ENCODE measurements around the gene WIPF3.
A peak's percentile ranks its signal among the peaks of the same experiment; 100 is the strongest.

The WIPF3 gene

DNA sequence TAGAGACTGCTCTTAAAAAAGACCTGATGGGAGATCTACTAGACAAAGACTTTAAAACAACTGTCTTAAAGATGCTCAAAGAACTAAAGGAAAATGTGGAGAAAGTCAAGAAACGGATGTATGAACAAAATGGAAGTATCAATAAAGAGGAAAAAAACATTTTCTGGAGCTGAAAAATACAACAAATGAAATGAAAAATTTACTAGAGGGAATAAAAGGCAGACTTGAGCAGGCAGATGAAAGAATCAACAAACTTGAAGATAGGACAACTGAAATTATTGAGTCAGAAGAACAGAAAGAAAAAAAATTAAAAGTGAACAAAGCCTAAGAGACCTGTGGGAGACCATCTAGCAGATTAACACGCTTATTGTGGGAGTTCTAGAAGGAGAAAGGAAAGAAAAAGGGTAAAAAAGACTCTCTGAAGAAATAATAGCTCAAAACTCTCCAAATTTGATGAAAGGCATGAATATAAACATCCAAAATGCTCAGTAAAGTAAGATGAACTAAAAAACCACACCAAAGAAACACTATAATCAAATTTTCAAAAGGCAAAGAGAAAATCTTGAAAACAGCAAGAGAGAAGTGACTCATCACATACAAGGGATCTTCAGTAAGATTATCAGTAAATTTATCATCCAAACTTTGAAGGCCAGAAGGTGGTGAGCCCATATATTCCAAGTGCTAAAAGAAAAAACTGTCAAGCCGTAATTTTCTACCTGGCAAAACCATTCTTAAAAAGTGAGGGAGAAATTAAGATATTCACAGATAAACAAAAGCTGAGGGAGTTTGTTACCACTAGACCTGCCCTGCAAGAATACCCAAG is 100.1 kb downstream of the WIPF3 start:
- TF ChIP-seq, protein P1, sequence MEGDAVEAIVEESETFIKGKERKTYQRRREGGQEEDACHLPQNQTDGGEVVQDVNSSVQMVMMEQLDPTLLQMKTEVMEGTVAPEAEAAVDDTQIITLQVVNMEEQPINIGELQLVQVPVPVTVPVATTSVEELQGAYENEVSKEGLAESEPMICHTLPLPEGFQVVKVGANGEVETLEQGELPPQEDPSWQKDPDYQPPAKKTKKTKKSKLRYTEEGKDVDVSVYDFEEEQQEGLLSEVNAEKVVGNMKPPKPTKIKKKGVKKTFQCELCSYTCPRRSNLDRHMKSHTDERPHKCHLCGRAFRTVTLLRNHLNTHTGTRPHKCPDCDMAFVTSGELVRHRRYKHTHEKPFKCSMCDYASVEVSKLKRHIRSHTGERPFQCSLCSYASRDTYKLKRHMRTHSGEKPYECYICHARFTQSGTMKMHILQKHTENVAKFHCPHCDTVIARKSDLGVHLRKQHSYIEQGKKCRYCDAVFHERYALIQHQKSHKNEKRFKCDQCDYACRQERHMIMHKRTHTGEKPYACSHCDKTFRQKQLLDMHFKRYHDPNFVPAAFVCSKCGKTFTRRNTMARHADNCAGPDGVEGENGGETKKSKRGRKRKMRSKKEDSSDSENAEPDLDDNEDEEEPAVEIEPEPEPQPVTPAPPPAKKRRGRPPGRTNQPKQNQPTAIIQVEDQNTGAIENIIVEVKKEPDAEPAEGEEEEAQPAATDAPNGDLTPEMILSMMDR (IDR thresholded peaks at IDR 0.05; ENCODE audit: low read depth, low read length, missing control alignments), result no peak
- Histone ChIP-seq H3K27ac (no peak overlapping the region), H3K4me3 (ENCODE audit: low read depth, low read length) (no peak overlapping the region), H3K36me3 (replicated peaks) (no peaks in the 10 kb centered on the region), H3K27me3 (replicated peaks) (no peaks in the 10 kb centered on the region)
- in situ Hi-C loops (cut with HindIII; ENCODE audit: low pct_ligation_motif_present, low sequenced_read_pairs), result no loop called here
- no peak for DNase-seq

DNA sequence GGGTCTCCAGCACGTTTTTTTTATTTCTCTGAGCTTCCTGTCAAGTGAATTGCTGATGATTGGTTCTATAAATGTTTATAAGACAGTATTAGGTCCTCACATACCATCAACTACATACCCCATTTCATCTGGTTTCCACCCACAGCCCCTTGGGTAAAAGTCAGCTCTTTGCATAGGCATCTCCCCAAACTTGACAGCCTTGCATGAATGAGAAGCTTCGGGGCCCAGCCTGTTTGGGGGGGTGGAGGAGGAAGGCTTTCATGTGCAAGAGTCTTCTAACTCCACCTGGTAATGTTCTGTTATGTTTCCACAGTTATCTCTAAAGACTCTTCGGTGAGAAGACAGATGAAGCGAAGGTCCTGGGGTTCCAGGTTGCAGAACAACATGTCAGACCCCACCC is 107.9 kb downstream of the WIPF3 start:
- no peak for DNase-seq
- H3K27me3 ChIP-seq (replicated peaks), result no peaks in the 10 kb centered on the region
- no peaks in the 10 kb centered on the region for H3K36me3 ChIP-seq (replicated peaks)
- TF ChIP-seq, protein P1 (IDR thresholded peaks at IDR 0.05; ENCODE audit: low read depth, low read length, missing control alignments), result no peak
- in situ Hi-C loops (cut with HindIII; ENCODE audit: low pct_ligation_motif_present, low sequenced_read_pairs), result no loop called here
- no peak overlapping the region for H3K27ac ChIP-seq
- H3K4me3 ChIP-seq (ENCODE audit: low read depth, low read length), result no peak overlapping the region

DNA sequence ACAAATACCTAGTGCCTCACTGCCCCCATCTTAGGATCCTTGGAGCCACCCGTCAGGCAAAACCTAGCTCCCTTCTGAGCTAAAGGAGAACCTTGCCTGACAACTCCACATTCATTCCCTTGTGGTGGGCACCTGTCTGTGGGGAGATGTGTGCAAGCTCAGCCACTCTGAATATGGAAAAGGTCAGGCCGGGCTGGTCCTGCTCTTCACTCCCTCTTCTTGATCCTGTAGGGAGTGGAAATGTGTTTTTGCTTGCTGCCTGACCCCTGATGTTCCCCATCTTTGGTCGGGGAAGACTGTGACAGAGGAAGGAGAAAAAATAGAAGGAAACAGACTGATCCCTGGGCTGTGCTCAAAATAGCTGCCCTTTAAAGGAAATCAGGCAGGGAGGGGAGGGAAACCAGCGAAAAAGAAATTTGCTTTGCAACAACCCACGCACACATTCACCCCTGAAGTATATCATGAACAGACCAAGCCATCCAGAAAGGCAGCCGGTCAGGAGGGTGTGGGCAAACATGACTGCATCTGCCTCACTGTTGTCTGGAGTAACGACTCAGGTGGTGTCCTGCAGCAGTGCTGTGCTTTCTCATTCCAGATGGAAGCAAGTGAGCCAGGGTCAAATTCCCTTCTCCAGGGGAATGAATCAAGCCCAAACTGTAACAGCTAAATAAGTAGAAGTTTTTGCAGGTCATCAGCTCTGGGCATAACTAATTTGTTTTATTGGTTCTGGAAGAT is 109.3 kb downstream of the WIPF3 start:
- TF ChIP-seq, protein P1 (IDR thresholded peaks at IDR 0.05; ENCODE audit: low read depth, low read length, missing control alignments), result no peak
- Histone ChIP-seq H3K36me3 (replicated peaks) (no peaks in the 10 kb centered on the region), H3K27ac (no peak overlapping the region), H3K4me3 (ENCODE audit: low read depth, low read length) (no peak overlapping the region), H3K27me3 (replicated peaks) (no peaks in the 10 kb centered on the region)
- DNase-seq, result peak; percentile 28
- in situ Hi-C loops (cut with HindIII; ENCODE audit: low pct_ligation_motif_present, low sequenced_read_pairs), result no loop called here

DNA sequence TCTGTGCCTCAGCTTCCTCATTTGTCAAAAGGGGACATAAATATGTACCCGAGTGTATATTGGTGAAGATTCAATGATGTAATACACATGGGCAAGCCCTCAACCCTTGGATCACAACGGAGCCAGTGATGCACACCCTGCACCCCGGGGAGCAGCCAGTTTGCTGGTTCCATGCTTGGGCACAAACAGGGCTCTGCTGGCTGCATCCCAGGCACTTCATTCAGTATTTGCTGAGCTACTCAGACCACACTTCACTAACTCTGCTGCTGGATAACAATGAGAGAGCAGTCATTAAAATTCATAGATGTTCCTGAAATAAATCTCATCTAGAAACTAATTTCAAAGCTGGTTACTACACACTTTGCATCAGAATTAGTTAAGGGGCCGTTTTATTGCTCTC is 111.3 kb downstream of the WIPF3 start:
- peaks cover 10% of the 10 kb centered on the region for H3K36me3 ChIP-seq (replicated peaks)
- no peak overlapping the region for H3K4me3 ChIP-seq (ENCODE audit: low read depth, low read length)
- DNase-seq, result no peak
- no peaks in the 10 kb centered on the region for H3K27me3 ChIP-seq (replicated peaks)
- in situ Hi-C loops (cut with HindIII; ENCODE audit: low pct_ligation_motif_present, low sequenced_read_pairs), result no loop called here
- TF ChIP-seq, protein P1 (IDR thresholded peaks at IDR 0.05; ENCODE audit: low read depth, low read length, missing control alignments), result no peak
- no peak overlapping the region for H3K27ac ChIP-seq

DNA sequence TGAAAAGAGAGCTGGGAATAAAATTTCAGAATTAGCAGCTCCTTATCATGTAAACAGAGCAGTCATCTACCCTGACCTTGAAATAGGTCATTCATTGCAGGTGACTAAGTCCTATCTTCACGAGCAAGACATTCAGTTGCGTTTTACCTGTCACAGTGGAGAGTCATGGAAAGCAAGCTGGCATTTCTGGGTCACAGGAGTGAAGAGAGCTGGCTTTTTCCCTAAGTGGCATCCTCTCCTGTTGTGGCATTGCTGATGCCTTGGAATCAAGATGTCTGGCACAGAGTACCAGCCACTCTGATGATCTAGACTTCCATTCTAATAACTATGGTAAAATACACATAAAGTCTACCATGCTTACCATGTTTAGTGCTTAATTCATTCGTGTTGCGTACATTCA is 112.5 kb downstream of the WIPF3 start:
- no peaks in the 10 kb centered on the region for H3K27me3 ChIP-seq (replicated peaks)
- no peak for DNase-seq
- H3K27ac ChIP-seq, result no peak overlapping the region
- no peak overlapping the region for H3K4me3 ChIP-seq (ENCODE audit: low read depth, low read length)
- TF ChIP-seq, protein P1 (IDR thresholded peaks at IDR 0.05; ENCODE audit: low read depth, low read length, missing control alignments), result no peak
- peaks cover 22% of the 10 kb centered on the region for H3K36me3 ChIP-seq (replicated peaks)
- in situ Hi-C loops (cut with HindIII; ENCODE audit: low pct_ligation_motif_present, low sequenced_read_pairs), result no loop called here
